GM19463 (cell line): ENCODE measurements around the gene SLC7A1.

Experiments
- ATAC-seq: cut with Tn5 transposase; IDR thresholded peaks from one replicate; pipeline ENCODE4 v1.9.1; 2021; ENCODE audit warnings: mild to moderate bottlenecking, moderate library complexity; ENCODE audit not compliant: unreplicated experiment

SLC7A1 gene

DNA sequence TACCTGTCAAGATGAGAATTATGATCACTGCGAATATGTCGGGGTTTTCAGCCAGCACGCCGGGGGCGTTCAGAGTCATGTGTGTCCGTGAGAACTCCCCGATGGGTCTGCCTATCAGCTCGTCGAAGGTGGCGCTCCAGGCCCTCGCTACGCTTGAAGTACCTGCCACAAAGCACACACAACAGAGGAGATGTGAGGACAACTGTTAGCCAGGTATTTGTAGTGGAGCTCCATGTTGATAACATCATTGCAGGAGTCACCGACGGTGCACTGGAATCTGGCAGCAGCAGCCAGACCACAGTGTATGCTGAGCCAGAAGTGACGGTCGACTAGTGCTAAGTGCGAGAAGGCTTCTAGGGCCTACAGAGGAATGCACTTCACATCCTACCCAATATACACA lies 62.7 kb downstream of the SLC7A1 start:
- no peak for ATAC-seq

DNA sequence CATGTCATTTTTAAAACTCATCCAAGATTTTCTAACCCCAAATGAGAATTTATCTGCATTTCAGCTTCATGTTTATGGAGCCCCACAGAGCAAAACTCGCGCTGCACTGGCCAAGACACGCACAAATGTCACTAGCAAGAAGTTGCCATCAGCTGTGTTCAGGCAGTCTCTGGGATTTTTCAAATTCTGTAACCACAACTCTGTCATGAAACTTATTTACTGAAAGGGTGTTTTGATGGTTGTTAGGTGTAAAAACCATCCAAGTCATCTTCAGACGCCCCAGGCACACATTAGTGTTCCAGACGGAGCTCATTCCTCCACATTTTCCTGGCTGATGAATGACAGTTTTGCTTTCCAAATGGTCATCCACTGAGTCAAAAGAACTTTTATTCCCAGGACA lies 63.4 kb downstream of the SLC7A1 start:
- ATAC-seq: no peak

GRCh38 chr13:29530901-29531300 lies 64.6 kb downstream of the SLC7A1 start:
- no peak for ATAC-seq

DNA sequence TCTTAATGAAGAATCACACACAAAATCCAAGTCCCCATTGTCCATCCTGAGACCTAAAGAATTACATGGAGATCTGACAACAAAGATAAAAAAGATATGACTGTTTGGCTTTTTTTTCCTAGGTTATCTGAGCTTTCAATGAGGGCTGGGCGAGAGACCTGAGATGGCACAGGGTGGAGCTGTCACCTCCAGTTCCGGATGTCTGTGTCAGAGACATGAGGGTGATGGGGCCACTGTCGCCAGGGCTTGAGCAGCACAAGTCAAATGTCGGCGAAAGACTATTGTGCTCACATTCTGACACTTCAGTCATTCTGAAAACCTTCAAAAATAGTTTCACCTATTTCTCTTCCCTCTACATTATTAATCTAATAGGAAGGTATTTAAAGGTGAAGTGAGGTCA lies 65.7 kb downstream of the SLC7A1 start:
- no peak for ATAC-seq

GRCh38 chr13:29527916-29528315 lies 67.6 kb downstream of the SLC7A1 start:
- no peak for ATAC-seq

DNA sequence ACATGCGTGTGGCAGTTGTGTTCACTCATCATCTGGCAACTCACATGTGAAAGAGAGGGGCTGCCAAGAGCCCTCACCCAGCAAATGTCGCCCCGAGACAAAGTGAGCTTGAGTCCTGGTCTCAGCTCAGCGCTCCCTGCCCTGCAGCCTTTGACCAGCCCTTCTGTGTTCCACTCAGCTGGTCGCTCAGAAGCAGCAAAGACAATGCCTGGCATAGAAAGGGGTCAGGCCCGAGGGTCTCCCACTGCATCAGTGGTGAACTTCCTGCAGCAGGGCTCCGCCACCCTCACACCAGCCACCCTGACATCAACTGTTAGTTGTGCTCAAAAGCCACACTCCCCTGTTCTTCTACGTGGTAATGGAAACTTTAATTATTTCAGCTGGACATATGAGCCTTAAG lies 68.0 kb downstream of the SLC7A1 start:
- no peak for ATAC-seq

DNA sequence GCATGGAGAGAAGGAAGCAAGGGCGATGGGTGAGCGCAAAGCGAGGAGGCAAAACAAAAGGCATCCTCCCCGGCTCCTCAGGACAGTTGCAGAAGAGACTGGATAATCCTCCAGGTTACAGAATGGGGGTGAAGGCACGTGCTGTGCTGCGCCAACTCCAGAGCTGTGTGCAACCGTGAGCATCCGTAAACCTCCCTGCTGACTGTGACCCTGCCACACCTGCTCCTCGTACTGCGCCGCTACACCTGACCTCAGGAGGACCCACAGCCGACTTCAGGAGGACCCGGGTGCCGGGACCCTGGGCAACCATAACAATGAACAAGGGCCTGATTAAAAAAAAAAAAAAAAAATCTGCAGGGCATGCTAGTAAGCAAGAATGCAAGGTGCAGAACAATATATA lies 68.7 kb downstream of the SLC7A1 start:
- no peak for ATAC-seq

DNA sequence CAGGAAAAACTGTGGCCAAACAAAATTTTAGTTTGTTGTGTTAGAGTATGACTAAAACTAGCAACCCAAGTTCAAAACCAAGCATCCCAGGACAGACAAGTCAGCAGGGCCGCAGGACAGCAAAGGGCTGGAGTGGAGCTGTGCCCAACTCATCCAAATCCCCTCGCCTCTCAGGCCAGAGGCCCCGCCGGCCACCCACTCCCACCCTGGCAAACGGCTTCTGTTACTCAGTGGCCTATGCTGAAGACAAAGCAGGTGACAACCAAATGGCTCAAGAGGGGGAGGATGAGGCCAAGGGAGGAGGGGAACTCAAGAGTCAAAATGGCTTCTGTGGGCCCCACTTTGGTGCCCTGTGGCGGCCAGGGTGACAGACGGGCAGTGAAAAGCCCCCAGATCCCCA lies 69.7 kb downstream of the SLC7A1 start:
- ATAC-seq: no peak

- ATAC-seq: no peak
These were observed 70.8 kb downstream of the SLC7A1 start for GRCh38 chr13:29524641-29525040.

DNA sequence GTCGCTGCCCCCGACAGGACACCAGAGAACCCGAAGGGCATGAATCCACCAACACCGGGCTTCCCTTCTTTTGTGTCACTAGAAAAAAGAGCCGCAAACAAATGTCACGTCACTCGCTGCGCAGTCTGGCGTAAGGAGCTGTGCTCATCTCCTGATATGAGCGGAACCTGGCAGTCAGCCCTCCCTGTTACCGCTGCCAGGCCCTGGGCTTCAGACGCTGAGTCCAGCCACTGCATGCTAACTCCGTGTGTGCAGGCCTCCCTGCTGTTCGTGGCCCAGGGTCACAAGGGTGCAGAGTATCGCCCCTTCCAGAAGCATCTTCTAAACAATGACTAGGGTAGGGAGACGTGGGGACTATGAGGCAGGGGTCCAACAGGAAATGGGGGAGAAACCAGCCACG lies 71.3 kb downstream of the SLC7A1 start:
- no peak for ATAC-seq

- ATAC-seq: no peak
These were observed 72.1 kb downstream of the SLC7A1 start for GRCh38 chr13:29523199-29523961.

GRCh38 chr13:29522044-29522685 lies 73.3 kb downstream of the SLC7A1 start:
- no peak for ATAC-seq

DNA sequence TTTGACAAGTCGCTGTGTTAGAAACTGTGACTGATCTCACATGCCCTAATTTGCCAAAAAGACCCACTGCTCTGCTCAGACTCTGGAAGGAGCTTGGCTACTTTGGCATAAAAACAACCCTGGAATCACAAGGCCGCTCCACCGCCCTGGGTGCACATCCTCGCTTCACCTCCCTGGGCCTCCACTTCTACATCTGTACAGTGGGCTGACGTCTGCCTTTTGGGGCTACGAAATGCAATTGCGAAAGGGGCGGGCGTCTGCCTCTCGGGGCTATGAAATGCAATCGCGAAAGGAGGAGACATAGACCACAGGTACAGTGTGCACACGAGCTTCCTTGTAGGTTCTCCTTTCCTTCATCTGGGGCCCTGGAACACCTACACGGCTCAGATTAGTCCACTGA lies 74.2 kb downstream of the SLC7A1 start:
- ATAC-seq: no peak

DNA sequence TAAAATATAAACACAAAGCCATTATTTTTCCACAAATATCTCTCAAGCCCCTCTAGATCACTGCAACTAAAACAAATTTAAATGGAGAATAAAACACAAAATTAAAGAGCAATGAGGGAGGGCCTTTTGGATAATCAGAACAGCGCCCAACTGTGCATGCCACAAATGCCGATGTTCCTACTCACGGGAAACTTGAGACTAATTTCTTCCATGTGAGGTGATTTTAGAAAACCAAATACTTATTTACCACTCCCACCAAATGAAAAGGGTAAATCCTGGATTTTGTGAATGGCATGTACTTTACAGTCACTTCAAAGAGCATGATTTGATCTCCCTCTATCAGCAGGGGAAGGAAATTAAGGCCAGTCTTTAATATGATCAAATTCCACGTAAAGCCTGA lies 74.8 kb downstream of the SLC7A1 start:
- ATAC-seq: no peak

DNA sequence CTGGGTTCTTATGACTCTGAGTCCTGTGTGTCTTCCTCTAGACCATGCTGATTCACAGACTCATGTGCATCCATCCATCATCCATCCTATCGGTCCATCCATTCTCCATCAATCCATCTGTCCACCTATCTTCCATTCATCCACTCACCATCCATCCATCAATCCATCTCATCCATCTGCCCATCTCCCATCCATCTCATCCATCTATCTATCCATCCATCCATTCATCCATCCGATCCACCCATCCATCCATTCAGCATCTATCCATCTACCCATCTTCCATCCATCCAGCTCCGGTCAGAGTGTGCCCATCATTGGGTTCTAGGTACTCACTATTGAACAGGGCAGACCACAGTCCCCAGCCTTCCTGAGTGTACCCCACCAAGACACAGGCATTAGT lies 75.6 kb downstream of the SLC7A1 start:
- no peak for ATAC-seq

DNA sequence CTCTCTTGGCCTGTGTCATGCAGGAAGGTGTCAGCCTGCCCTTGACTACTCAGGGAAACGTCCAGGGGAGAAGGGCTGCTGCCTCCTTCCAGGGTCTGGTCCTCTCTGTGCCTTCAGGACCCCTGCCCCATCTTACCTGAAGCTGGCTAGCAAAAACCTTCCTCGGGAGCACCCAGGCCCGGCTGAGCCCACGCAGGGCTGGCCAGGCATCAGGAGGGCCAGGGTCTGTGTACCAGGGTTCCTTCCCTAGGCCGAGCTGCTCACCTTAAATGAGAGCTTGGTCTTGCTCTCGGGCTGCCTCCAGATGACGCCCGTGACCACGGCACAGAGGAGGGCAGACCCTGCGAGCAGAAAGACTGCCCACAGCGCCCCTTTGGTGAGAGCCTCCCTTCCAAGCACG lies 78.6 kb downstream of the SLC7A1 start:
- no peak for ATAC-seq

DNA sequence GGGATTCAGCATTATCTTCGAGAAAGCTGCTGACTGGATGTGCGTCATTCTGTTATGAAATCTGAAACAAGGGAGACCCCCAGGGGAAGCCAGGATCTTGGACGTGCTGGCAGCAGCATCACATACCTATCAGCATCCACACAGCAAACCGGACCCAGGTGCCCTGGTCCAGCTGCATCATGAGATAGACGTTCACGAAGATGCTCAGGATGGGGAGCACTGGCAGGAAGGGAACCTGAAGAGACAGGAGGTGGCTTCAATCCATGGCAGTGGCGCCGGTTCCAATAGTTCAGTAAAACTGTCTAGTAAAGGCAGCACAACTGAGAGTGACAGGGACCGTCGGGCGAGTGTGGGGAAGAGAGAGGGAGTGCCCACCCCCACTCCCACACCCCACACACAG lies 79.5 kb downstream of the SLC7A1 start:
- ATAC-seq: no peak

- no peak for ATAC-seq
These were observed 80.1 kb downstream of the SLC7A1 start for GRCh38 chr13:29515372-29515771.

GRCh38 chr13:29514720-29515310 lies 80.7 kb downstream of the SLC7A1 start:
- ATAC-seq: no peak

DNA sequence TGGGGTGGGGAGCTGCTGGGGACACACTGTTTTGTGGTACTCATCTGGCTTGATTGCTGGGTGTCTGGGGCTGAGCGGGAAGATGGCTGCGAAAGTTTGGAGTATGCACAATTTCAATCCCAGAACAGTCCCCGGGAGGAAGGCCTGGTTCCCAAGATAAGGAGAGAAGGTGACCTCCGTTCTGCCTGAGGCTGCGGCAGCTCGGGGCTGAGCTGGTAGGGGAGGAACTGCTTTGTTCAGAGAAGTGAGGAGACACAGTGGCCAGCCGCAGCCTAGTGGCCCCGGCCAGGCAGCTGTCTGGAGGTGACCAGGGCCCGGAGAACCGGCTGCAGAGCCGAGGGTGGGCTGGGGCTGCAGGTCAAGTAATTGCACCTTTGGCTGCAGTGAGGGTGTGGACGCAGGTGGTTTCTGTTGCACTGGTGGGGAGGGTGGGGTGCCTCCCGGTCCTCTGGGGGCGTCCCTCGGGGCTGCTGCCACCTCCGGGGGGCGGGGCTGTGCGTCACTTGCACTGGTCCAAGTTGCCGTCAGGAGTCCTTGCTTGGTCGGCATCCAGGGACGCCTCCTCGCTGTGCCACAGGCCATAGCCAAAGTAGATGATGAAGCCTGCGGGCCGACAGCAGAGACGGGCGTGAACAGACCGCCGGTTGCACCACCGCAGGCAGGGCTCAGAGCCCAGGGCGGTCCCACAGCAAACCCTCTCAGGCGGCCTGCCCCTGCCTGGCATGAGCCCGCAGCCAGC lies 81.3 kb downstream of the SLC7A1 start:
- ATAC-seq: no peak
